Suprapubic skin (tissue), 3 donors: ENCODE measurements around the gene TMEM203.

Source experiments
- EP300 ChIP-seq: sonication (generic); formaldehyde crosslinking; IDR thresholded peaks from one replicate; pipeline ENCODE4 v1.6.1; 2017; ENCODE audit warnings: antibody characterized with exemption
- TF ChIP-seq, protein P1 (sequence below), 2 donors: fragments of 200-600 bp in 1 of 2; fragments of 450-650 bp in 1 of 2; sonication (generic) in 1 of 2; IDR thresholded peaks; one replicate each; pipeline ENCODE4 v1.5.1; 2016 to 2019; ENCODE audit warnings: antibody characterized with exemption in 2 of 2, mild to moderate bottlenecking in 1 of 2, moderate library complexity in 1 of 2

DNA sequence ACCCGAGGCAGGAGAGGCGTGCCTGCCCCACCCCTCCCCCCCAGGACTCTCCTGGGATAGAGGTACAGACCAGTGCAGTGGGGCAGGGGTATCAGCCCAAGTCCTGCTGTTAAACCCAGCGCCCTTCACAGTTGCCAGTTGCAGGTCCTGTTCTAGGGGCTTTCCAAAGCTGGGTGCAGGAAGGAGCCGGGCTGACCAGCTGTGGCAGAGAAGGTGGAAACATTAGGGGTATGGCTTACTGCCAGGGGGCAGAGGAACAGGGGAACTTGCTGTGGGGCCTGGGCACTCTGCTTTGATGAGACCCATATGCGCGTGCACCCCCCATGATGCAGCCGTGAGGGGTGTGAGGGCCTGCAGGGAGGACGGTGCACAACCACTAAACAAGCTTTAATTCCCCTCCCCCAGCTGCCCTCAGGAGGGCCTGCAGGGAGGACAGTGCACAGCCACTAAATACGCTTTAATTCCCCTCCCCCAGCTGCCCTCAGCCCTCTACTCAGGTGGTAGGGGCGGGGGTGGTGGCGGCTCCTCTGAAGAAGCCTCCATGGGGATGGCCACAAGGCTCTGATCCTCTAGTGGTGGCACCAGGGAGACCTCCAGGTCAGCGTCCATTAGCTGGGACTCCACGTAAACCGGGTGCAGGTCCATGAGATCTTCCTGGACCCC, 34.8 kb downstream of the TMEM203 start:
- TF ChIP-seq, protein P1, sequence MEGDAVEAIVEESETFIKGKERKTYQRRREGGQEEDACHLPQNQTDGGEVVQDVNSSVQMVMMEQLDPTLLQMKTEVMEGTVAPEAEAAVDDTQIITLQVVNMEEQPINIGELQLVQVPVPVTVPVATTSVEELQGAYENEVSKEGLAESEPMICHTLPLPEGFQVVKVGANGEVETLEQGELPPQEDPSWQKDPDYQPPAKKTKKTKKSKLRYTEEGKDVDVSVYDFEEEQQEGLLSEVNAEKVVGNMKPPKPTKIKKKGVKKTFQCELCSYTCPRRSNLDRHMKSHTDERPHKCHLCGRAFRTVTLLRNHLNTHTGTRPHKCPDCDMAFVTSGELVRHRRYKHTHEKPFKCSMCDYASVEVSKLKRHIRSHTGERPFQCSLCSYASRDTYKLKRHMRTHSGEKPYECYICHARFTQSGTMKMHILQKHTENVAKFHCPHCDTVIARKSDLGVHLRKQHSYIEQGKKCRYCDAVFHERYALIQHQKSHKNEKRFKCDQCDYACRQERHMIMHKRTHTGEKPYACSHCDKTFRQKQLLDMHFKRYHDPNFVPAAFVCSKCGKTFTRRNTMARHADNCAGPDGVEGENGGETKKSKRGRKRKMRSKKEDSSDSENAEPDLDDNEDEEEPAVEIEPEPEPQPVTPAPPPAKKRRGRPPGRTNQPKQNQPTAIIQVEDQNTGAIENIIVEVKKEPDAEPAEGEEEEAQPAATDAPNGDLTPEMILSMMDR (IDR thresholded peaks at IDR 0.05) = no peak
- no peak for TF ChIP-seq EP300
